ENCODE data around the gene RNF26.
A peak's percentile ranks its signal among the peaks of the same experiment; 100 is the strongest.

Gene RNF26

DNA sequence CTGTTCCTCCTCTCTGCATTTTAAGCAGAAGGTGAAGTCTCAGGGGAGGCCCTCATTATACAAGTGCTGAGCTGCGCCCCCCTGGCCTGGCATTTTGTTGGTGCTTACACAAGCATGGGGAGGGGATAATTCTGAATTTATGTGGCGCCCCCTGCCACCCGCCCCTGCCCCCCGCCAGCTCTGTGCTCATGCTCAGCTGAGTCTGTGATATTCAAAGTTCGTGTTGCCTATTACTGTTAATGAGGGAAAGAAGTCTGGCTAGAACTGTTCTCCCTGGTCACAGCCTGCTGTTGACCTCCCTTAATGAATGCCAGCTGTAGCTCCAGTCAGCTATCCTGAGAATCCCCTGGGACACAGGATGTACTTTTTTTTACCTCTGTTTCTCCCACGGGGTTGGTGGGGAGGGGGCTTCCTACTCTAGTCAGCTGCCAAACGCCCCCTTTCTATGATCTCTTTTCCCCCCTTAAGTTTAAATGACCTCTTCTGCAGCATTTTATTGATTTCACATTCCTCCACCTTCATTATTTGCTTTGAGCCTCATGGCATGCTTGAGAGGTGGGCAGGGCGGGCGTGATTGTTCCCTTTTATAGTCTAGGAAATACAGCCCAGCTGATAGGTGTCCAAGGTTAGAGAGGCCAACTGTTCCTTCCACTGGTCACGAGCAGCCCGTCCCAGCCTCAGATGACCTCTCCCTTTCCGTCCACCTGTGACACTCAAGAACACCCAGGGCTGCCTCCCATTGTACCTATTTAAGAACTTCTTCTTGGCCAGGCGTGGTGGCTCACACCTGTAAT, 35.0 kb downstream of the RNF26 start:
- no peak for DNase-seq (ENCODE audit: low read depth in 4 of 4, low spot score in 1 of 4)

DNA sequence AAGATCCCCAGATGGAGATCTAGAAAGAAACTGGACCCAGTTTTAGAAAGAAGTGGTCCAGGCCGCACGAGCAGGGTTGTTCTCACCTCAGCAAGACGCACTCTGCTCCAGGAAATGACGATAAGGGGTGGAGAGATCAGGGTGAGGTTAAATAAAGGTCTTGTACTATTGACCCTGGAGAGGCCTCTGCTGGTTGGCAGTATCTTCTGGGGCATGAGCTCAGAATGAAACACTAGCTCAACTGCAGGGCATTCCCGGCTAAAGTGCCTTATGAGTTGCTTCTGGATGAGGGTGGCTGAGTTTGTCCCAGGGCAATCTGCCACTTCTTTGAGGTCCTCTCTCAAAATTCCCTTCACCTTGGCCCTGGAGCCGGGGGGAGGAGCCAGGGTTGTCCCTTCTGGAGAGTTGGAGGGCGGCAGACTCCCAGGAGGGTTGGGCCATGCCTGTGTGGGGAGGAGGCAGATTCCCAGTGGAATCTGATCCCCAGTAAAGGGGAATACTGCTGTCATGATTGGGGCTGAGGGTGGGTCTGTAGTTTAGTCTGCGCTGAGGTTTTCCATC, 36.2 kb downstream of the RNF26 start:
- DNase-seq (ENCODE audit: low read depth in 4 of 4, low spot score in 1 of 4), result no peak

DNA sequence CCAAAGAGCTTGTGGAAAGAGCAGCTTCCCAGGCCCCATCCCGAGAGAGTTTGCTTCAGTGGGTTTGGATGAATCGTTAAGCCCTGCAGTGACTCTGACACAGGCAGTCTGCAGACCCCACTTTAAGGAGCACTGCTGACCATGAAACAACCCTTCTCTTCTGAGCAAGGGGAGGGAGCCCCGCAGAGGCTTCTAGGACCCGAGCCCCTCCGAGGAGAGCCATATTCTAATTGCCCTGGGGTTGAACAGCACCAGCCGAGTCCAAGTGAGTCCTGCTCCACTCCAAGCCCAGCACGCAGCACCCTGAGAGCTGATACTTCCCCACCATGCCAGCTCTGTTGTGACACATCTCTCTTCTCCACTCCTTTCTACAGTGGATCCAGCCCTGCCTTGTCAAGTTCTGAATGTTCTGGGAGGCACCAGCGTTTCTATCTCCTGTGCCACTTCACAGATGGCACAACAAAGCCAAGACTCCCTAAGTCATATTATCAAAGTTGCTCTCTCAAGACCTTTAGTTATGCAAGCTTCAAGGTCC, 36.8 kb downstream of the RNF26 start:
- DNase-seq (ENCODE audit: low read depth in 4 of 4, low spot score in 1 of 4), result no peak

DNA sequence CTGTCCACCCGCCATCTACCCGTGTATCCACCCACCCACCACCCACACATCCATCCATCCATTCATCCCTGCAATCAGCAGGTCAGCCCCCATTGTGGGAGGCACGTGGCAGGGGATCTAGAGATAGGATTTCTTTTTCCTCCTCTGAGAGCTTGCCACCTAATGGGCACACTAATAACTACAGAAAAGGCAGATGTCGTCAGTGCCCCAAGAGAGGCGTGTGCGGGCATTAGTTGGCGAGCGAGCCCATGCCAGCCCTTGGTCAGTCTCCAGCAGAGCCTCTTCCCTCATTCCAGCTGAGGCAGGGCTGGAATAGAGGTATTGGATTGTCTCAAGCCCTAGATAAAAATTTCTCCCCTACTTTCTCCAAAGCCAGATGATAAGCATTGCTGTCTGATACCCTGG, 37.5 kb downstream of the RNF26 start:
- no peak for DNase-seq (ENCODE audit: low read depth in 4 of 4, low spot score in 1 of 4)

DNA sequence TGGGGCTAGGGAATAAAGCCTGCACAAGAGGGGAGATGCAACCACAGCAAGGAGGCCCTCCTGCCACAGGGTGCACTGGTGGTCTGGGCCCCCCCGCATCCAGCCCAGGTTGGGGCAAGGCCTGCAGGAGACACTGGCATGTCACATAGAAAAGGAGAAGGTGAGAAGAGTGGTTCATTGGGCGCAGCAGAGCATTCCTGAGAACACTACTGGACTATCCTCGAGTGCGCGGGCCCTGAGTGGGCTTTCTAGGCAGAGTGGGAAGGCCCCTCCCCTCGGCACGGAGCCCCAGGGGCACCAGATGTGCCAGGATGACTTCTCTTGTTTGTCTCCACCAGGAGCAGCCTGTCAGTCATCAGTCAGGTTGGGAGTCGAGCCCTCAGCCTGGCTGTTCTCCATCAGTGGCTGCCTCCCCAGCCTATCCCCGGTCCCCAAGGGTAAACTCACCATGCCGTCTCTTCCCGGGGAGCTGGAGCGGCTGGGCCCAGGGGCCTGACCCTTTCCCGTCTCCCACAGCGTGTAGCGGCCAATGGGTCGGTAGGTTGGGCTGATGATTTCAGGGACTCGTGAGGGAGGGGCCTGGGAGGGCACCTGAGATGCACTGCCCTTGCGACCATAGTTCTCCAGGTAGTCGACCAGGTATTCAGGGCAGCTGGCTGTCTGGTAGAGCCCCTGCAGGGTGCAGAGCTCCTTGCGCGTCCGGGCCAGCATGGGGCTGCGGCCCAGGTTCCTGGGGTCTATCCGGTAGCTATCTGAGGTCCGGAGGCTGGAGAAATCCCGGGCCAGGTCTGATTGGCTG, 38.1 kb downstream of the RNF26 start:
- DNase-seq (ENCODE audit: low read depth in 4 of 4, low spot score in 1 of 4), result no peak

DNA sequence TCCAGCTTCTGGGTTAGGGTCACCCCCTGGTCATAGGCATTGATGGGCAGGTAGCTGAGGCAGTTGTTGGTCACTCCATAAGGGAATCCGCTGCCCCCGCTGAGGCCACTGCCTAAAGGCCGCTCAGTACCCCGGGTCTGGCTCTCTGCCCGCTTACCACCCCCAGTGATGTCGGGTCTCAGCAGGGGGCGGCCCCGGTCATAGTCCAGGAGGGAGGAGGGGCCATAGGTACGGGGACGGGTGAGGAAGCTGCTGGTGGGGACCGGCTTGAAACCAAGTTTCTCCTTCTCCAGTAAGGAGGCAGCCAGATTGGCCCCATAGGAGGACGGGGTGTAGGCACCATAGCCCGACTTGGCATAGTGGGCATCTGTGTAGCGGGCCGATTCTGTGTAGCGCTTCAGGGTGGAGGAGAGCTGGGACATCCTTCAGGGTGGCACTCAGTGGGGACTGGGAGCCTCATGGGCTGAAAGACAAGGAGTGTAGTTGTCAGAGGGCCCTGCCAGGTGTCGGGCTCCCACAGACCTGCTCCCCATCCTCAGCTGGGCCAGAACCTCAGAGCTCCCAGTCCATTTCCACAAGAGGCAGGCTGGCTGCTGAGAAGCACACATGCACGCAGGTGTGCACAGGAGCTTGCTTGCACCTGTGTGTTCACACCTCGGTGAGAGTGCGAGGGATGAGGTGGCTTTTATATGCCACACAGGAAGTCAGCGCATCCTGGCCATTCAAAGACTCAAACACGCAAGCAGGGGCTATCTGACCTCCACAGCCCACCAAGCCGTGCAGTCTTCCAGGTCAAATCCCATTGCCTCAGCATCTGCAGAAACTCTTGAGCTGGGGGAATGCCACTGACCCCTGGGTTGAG, 39.0 kb downstream of the RNF26 start:
- DNase-seq (ENCODE audit: low read depth in 4 of 4, low spot score in 1 of 4), result no peak

DNA sequence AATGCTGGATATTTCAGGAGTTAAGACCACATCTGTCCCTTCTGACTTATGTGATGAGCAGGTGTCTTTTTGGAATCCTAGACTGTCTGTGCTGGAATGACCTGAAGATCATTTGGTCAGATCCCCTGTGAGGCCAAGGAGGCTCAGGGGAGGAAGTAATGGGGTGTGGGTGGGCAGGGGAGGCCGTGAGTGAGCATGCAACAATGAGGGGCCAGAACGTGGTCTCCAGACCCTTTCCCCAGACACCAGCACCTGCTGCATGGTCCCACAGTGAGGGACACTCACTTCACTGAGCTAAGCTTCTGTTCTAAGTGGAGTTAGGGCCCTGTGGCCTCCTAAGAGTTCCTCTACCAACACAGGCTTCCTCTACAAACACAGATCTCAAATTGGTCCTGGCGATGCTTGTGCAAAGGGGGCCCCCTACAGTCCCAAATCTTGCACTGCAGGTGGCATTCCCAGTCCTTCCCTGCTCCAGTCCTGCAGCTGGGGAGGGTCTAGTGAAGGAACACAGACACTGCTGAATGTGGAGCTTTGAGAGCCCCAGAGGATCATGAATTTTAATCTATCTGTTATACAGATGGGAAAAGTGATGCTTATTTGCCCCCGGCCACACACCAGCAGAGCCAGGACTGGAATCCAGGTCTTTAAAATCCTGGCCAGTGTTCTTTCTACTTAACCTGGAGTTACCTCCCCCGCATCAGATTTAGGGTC, 39.7 kb downstream of the RNF26 start:
- peak in 1 of 4 experiments; percentile 25 for DNase-seq (ENCODE audit: low read depth in 4 of 4, low spot score in 1 of 4)

DNA sequence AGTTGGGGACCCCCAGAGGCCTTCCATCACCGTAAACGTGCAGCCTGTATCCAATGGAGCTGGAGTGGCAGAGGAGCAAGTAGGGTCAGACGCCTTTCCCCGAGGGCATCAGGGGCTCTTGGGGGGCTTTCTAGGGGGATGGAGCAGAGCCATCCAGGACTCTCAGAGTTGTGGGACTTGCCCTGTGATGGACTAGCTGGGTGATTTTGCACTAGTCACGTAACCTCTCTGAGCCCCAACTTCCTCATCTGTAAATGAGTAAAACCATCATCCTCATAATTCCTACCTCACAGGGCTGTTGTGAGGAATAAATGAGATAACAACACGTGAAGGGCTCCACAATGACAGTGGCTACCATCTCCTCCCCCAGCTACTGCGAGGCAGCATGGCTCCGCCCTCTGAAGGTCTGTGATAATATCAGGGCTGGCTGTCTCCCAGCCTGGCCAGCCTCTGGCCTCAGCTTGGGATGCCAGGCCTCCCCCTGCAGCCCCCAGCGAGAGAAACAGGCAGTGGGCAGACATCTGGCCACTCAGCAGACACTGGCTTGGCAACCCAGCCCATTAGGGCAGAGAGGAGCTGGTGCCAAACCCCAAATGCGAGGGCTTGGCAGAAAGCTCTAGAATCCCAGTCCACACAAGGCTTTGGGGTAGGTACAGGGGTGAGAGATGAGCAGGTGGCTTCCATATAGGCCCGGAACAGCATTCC, 40.5 kb downstream of the RNF26 start:
- no peak for DNase-seq (ENCODE audit: low read depth in 4 of 4, low spot score in 1 of 4)

- DNase-seq (ENCODE audit: low read depth in 4 of 4, low spot score in 1 of 4), result no peak
Measured at GRCh38 chr11:119375337-119376196, 41.2 kb downstream of the RNF26 start.

DNA sequence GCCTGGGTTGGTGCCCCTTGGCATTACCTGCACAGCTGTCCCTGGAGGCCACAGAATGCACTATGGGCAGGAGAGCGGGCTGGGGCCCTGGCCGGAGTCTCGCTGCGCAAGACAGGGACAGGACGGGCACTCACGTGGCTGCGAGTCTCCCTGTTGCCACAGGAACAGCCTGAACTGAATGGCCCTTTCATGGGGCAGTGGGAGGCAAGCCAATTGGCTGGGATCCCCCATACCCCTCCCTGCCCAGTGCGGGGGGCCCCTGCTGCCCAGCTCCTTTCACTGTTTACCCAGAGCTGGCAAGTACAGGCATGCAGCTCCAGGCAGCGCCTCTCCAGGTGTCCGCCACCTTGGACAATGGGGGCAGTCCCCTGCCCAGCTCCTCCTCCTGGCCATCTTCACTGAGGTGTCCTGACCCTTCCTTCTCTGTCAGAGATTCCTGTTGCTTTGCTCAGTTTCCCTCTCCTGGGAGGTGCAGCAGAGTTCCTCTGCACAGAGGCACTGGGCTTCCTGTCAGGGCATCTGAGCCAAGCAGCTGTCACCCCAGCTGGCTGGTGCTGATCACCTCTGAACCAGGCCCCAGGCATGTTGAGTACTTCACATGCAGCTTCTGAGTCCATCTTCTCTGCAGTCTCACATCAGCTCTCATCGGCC, 42.0 kb downstream of the RNF26 start:
- DNase-seq (ENCODE audit: low read depth in 4 of 4, low spot score in 1 of 4), result no peak

- no peak for DNase-seq (ENCODE audit: low read depth in 4 of 4, low spot score in 1 of 4)
Measured at GRCh38 chr11:119377112-119377901, 43.0 kb downstream of the RNF26 start.

DNA sequence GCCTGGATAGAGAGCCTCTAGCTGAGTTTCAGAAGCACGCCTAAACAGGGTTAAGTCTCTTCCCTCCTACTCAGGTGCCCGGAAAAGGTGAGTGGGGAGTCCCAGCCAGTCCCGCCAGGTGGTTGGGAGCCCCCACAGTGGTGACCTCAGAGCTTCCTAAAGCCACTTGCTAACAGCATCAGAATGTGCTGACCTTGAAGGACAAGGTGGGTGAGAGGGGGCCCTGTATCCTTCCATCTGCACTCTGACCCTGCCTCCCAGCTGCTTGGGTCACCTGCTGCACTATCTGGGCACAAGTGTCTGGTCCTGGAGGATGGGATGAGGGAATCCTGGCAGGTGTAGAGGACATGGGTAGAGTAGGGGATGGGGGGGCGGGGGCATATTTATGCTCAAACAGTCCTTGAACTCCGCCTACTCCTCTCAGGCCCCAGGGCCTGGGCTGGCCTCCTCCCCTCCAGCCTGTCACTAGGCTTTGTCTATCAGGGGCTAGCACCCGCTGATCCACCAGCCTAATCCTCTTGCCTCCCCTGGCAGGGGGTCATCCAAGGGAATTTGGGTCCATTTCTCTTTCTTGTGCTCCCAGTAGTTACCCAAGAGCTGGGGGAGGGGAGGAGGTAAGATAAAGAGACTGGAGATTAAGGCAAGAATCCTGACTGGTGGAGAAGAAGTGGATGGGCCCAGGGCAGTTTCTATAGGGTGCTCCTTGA, 43.8 kb downstream of the RNF26 start:
- DNase-seq (ENCODE audit: low read depth in 4 of 4, low spot score in 1 of 4), result no peak

GRCh38 chr11:119378851-119379465, 44.6 kb downstream of the RNF26 start:
- DNase-seq (ENCODE audit: low read depth in 4 of 4, low spot score in 1 of 4), result no peak

- no peak for DNase-seq (ENCODE audit: low read depth in 4 of 4, low spot score in 1 of 4)
Measured at GRCh38 chr11:119380160-119380826, 46.0 kb downstream of the RNF26 start.

- no peak for DNase-seq (ENCODE audit: low read depth in 4 of 4, low spot score in 1 of 4)
Measured at GRCh38 chr11:119380827-119381180, 46.5 kb downstream of the RNF26 start.

All from stimulated activated CD4-positive, alpha-beta T cell treated with anti-CD3 and anti-CD28 coated beads, Interleukin-1b, Interleukin-23, amount 100 ng/mL, for 24 hours (primary cell).